Keratinocyte (primary cell): ENCODE results near the gene TSHZ2.

Experiments
- CTCF ChIP-seq, 3 experiments: IDR thresholded peaks in 1 of 3; conservative IDR thresholded peaks in 1 of 3; optimal IDR thresholded peaks in 1 of 3; 2 replicates in 2 of 3; 3 replicates in 1 of 3; pipeline versions ENCODE3 to v1.5.1; 2011; ENCODE audit warnings: low read length in 3 of 3, mild to moderate bottlenecking in 3 of 3, moderate library complexity in 2 of 3, control low read depth in 1 of 3, inconsistent platforms in 1 of 3; ENCODE audit not compliant: insufficient read depth in 2 of 3; ENCODE audit errors: extremely low read depth in 1 of 3
- EZH2 ChIP-seq: IDR thresholded peaks from one replicate; pipeline ENCODE4 v1.6.1; 2012; ENCODE audit warnings: inconsistent platforms, mild to moderate bottlenecking, low read length, moderate library complexity

GRCh38 chr20:53149148-53149889 lies 177.2 kb downstream of the TSHZ2 start:
- TF ChIP-seq CTCF (optimal IDR thresholded peaks at IDR 0.05 in 1 of 3, IDR thresholded peaks at IDR 0.05 in 1 of 3, conservative IDR thresholded peaks at IDR 0.05 in 1 of 3; ENCODE audit: extremely low read depth in 1 of 3, insufficient read depth in 2 of 3, low read length in 3 of 3) (no peak), EZH2 (no peak)
